Stimulated activated CD4-positive, alpha-beta T cell treated with anti-CD3 and anti-CD28 coated beads, Interleukin-4, amount 100 ng/mL, for 1 hour (primary cell): ENCODE results near the gene TMEM97.
"Not testable (repeated sequence)": the region's sequence is repeated elsewhere in the genome, so short reads cannot be mapped to it uniquely, and the experiment has no call there.

Experiments
- DNase-seq: peaks from one replicate; pipeline ENCODE4 v3.0.0-alpha.2; 2020

TMEM97 gene

DNA sequence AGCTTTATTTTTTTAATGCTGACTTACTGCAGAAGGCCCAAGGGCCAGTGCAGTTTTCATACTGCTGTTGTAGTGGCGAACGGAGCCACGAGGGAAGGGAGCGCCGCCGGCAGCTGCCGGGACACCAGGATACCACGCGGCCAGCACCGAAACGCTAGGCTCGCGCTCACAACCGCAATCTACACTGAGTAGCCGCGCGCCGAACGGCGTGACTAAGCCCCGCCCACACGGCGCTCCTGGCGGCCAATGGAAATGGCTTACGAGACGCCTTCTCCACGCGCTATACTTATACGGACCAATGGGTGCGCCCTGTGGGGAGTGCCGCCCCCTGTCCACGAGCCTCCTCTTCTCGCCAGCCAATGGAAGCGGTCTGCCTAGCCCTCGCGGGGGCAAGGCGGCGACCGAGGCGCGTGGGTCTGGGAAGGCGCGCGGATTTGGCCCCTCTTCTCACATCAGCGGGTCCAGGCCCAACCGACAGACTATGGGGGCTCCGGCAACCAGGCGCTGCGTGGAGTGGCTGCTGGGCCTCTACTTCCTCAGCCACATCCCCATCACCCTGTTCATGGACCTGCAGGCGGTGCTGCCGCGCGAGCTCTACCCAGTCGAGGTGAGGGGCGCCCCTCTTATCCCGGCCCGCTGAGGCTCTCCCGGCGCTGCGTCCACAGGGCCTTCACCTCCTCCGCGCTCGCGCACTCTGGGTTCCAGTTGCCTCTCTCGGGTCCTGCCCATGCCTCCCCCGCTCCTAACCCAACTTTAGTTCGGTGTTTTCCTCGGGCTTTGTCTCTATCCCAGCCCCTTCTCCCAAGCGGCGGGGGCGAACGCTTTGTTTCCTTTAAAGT lies at the start of gene TMEM97:
Gene TMEM97, plus strand, starts transcription at position 442 of the 839 bp plus-strand sequence. Its CDS starts 40 bp downstream, at position 482.
- DNase-seq: peak; percentile 95

DNA sequence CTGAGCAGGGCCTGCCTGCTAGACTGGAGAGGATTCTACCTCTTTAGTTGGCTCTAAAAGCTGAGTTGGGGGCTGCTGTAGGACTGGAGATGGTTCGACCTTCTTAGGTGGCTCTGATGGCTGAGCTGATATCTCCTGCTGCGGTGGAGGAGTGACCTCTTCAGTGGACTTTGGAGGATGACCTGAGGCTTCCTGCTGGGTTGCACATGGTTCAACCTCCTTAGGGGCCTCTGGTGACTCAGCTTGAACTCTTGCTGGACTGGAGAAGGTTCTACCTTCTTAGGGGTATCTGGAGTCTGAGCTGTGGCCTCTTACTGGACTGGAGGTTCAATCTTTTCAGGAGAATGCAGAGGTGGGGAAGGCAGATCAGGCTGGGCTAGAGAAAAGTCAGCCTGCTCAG lies 48.9 kb upstream of the TMEM97 start:
- no peak for DNase-seq

DNA sequence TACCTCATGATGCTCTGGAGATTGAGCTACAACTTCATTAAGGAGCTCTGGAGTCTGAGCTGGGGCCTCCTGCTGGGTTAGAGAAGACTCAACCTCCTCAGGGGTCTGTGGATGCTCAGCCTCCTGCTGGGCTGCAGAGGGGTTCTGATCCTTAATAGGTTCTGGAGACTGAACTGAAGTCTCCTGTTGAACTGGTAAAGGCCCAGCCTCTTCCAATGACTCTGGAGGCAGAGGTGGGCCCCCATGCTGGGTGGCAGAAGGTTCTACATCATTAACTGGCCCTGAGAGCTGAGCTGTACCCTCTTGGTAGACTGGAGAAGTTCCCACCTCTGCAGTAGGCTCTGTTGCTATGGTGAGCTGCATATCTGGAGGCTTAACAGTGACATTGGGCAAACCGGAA lies 48.1 kb upstream of the TMEM97 start:
- no peak for DNase-seq

DNA sequence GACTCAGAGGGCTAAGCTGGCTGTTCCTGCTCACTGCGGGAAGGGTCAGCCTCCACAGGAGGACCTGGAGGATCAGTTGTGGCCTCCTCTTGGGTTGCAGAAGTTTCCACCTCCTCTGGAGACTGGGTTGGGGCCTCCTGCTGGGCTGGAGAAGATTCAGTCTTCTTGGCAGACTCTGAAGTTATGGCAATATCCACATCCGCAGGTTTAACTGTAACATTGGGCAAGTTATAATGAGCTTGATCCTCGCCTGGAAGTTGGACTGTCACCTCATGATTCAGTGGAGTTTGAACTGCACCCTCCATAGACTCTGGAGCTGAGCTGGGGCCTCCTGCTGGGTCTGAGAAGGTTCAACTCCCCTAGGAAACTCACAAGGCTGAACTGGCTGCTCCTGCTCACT lies 47.6 kb upstream of the TMEM97 start:
- DNase-seq: no peak

DNA sequence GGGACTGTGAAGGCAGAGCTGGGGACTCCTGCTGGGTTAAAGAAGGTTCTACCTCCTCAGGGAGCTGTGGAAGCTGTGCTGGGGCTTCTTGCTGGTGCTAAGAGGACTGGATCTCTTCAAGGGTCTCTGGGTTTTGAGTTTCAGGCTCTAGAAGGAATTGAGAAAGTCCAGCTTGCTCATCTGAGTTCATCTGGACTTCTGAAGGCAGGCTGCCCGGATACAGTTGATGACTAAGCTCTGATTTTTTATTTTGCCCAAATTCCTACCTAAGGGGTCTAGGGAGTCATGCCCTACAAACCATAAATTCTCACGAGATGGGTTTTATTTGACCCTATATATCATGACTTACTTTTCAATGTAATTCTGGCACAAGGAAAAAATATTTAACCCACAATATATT lies 46.8 kb upstream of the TMEM97 start:
- no peak for DNase-seq

DNA sequence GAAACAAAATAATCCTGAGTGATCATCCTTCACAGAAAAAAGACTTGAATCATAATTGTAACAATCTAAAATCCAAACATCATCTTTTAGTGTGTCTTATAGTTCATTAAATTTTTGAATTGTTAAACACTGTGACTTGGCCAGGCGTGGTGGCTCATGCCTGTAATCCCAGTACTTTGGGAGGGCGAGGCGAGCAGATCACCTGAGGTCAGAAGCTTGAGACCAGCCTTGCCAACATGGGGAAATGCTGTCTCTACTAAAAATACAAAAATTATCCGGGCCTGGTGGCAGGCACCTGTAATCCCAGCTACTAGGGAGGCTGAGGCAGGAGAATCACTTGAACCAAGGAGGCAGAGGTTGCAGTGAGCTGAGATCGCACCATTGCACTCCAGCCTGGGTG lies 45.7 kb upstream of the TMEM97 start:
- not testable (repeated sequence) for DNase-seq

DNA sequence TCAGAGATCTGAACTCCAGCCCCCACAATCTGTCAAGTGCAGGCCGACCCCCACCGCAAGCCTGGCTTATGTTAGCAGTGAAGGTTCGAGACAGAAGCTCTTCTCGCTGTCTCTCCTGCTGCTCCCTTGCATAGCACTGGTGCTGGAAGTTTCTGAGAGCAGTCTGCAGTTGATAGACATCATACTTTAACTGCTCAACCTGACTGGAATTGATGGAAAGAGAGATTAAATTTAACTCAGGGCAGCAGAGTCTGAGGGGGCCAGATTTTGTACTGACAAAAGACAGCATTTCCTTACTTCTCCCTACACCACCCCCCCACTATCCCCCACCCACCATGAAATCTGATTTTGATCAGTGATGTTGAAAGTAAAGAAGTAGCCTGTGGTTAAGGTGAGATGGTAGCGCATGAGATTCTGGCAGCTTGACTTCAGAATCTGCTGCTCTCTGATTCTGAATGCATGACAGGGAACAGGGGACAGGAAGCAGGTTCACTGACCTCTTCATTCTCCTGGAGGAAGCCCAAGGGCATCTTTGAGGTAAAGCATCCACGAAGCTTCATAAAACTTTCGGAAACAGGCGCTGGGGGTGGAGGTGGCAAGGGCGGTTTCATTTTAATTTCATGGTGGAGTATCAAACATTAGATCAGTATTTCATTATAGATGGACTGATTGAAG lies 44.3 kb upstream of the TMEM97 start:
- DNase-seq: no peak

DNA sequence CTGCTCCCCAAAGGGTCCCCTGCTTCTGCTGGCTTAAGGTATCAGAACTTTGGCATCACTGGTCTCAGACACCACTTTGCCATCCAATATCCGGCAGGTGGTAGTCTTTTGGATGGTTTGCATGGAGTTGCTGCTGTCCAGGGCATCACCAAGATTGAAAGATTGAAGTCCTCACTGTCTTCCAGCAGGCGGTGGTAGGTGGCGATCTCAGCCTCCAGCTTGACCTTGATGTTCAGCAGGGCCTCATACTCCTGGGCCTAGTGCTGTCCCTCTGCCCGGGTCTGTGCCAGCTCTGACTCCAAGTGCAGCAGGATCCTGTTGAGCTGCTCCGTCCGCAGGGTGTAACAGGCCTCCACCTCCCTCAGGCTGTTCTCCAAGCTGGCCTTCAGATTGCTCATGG lies 43.0 kb upstream of the TMEM97 start:
- no peak for DNase-seq

DNA sequence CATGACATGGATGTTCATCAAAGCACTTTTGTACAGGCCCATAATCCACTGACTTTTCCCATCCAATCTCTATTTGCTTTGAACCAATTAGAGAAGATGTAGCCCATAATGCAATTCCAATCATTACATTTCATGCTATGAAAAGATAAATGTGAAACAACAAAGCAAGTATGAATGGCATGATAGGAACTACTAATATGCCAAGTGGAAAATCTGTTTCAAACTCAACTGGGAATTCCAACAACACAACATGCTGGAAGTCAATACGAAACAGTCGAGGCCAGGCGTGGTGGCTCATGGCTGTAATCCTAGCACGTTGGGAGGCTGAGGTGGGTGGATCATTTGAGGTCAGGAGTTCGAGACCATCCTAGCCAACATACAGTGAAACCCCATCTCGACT lies 39.6 kb upstream of the TMEM97 start:
- no peak for DNase-seq

DNA sequence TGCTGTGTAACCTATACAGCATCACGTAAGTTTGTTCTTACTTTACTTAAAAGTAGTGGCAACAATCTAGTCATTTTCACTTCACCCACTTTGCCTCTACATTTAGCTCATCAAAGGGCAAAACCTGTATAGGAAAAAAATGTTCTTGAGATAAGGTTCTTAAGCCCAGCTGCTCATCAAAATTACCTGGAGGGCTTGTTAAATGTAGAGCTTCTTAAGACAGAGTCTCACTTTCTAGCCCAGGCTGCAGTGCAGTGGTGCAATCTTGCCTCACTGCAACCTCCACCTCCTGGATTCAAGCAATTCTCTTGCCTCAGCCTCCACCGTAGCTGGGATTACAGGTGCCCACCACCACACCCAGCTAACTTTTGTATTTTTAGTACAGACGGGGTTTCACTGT lies 38.2 kb upstream of the TMEM97 start:
- no peak for DNase-seq

DNA sequence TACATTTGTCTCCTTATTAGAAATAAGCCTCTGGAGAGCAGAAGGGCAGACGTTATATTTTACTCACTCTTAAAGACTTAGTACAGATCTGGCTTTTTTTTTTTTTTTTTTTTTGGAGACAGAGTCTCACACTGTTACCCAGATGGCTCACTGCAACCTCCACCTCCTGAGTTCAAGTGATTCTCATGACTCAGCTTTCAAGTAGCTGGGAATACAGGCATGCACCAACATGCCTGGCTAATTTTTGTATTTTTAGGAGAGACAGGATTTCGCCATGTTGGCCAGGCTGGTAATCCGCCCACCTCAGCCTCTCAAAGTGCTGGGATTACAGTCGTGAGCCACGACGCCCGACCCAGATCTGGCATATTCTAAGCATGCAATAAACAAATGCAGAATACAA lies 36.4 kb upstream of the TMEM97 start:
- DNase-seq: no peak

DNA sequence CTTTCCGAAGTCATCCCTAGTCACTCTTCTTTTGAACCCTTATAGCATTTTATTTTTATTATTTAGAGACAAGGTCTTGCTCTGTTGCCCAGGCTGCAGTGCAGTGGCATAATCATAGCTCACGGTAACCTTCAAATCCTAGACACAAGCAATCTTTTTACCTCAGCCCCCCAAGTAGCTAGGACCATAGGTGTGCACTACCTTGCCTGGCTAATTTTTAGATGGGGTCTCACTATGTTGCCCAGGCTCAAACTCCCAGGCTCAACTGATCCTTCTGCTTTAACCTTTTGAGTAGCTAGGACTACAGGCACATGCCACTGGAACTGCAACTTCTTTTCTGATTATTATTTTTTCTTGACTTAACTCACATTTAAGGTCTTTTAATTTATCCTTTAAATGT lies 33.0 kb upstream of the TMEM97 start:
- no peak for DNase-seq

DNA sequence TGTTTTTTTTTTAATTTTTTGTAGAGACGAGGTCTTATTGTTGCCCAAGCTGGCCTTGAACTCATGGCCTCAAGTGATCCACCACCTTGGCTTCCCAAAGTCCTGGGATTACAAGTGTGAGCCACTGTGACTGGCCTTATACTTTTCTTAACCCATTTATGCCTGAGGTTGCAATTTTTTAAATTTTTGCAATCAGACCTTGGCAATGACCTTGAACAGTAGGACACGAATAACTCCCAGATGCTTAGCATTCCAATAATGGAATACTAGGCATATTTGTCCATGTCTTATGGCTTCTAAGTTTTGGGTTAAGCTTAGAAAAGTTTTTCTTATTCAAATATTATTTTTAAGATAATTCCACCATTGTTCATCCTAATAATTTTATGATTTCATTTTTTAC lies 28.3 kb upstream of the TMEM97 start:
- no peak for DNase-seq

DNA sequence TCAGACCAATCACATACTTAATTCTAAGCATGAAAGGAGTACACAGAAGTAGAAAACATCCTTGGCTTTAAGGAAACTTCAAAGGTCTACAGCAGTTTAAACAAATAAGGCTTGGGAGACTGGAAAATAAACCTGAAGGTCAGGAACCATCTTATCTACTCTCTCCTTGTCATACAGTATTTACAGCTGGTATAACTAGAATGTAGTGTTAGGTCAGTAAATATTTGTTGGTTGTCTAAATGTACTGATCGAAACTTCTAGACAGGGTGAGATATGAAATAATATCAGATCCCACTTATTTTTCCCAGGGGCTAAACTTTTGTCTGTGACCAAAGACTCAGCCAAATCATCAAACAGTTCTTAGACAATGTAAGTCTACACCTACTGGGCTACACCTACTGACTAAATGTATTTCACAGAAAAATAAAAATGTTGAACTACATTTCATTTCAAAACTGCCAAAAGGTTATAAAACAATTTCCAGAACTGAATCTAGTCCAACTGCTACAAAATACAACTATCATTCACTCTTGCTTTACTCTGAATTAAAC lies 27.1 kb upstream of the TMEM97 start:
- DNase-seq: no peak

DNA sequence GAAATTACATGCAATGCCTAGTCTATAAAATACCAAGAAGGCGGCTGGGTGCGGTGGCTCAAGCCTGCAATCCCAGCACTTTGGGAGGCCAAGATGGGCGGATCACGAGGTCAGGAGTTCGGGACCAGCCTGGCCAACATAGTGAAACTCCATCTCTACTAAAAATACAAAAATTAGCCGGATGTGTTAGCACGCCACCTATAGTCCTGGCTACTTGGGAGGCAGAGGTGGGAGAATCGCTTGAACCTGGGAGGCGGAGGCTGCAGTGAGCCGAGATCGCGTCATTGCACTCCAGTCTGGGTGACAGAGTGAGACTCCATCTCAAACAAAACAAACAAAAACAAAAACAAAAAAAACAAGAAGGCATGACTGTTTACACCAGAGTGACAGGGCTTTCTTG lies 26.1 kb upstream of the TMEM97 start:
- not testable (repeated sequence) for DNase-seq

DNA sequence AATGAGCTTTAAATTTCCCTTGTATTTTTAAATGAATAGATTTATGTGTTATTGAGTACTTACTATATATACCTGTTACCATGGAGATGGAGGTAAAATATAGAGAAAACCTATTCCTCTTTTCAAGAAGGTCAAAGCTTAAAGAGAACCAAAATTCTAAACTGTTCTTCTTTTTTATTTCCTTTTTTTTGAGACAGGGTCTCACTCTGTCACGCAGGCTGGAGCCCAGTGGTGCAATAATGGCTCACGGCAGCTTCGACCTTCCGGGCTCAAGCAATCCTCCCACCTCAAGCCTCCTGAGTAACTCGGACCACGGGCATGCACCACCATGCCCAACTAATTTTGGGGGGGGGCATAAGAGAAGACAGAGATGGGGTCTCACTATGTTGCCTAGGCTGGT lies 25.0 kb upstream of the TMEM97 start:
- DNase-seq: no peak

DNA sequence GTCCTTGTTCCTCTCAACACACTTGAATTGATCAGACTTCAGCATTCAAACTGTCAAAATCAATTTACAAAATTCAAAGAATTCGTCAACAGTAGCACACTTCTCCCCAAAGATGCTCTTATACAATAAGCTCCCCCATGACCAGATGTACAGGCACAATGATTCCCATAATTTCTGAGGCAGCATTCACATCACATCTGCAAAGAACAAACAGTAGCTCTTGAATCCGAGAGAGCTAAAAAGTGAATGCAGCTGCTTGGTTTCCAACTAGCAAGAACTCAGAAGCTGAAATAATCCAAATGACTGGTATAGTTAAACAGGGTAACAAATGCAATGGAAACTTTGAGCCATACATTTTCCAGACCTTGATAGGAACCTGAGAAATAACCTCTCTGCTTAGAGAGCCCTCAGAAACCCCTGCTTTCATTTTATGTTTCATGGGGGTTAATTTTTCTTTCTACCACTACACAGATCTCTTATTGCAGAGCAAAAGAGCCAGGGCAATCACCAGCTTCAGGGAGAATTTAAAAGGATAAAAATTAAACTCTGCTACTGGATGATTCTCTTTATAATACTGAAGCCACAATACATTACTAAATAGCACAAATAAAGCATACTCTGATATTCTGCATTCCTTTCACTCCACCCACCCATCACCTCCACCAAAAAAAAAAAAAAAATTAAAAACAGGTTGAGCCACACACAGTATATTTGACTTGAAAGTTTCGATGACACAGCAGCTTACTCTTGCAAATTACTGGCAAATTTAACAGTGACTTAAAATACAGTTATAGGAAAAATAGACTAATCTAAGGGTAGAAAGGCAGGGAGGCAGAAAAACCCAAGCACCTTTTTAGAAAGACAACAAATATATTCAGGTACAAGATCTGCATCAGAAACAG lies 23.1 kb upstream of the TMEM97 start:
- no peak for DNase-seq

DNA sequence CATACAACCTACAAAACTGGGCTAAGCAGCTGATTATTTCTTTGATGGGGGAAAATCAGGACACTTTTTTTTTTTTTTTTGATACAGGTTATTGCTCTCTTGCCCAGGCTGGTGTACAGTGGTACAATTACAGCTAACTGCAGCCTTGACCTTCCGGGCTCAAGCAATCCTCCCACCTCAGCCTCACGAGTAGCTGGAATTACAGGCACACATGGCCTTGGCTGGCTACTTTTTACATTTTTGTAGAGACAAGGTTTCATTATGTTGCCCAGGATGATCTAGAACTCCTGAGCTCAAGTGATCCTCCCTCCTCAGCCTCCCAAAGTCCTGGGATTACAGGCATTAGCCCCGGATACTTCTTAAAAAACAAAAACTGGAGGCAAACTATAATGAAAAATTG lies 20.6 kb upstream of the TMEM97 start:
- DNase-seq: no peak

DNA sequence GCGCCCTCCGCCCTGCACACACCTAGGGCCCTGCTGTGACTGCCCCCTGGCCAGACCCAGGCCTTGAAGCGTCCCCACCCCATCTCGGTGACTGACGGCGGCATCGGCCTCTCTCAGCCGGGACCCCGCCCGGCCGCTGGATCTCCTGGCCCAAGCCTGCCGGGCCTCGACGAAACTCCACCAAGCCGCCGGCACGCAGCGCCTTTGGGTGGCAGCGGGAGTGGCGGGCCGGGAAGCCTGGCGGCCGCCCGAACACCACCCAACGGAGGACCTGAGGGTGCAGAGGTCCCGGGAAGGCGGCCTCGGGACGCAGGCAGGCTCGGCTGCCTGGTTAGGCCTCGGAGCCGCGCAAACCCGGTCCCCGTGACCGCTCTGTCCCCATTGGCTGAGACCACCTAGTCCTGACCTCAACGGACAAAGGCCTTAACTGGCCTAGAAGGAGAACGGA lies 12.0 kb upstream of the TMEM97 start:
- DNase-seq: no peak

DNA sequence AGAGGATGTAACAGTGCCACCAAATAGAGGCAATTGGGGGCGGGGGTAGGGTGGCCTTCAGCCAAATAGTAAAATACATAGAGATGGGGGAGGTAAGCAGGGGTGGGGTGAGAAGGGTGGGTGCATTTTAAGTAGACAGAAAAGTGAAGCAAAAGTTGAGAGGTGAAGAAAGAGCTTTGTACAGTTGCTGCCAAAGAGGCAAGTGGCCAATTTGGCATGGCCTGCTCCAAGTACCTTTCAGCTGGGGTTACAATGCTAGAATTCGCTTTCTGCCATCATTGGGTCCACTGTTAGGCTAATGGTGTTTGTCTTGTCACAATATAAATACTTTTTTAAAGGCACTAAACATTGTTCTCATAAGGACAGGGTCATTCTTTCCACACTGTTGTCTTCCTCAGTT lies 5.2 kb upstream of the TMEM97 start:
- no peak for DNase-seq

DNA sequence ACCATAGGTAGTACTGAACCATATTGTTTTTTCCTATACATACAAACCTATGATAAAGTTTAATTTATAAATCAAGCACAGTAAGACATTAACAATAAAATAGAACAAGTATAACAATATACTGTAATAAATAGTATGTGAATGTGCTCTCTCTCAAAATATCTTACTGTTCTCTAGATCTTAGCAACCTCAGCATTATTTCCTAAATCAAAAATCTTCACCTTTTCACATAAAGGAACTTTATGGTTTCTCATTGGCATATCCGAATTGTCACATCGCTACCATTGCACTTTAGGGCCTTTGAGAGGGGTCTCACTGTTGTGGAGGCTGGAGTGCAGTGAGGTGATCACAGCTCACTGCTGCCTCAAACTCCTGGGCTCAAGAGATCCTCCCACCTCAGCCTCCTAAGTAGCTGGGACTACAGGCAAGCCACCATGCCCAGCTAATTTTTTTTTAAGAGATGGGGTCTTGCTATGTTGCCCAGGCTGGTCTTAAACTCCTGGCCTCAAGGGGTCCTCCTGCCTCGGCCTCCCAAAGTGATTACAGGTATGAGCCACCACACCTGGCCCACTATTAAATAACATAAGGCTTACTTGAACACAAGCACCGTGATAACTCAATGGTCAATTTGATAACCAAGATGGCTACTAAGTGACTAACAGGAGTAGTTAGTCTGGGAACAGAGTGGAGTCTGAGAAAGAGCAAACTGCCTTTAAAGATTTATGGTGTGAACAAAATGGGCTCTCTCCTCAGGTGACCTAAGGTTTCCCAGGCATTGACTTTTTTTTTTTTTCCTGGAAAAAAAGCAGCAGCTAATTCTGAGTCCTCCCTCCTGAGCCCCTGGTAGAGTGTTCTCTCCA lies 2.9 kb upstream of the TMEM97 start:
- DNase-seq: no peak
